NCI-H345 treated with DMSO at 0.1 percent for 48 hours (cell line): ENCODE results near the gene ART5.
"Not testable (repeated sequence)": the region's sequence is repeated elsewhere in the genome, so short reads cannot be mapped to it uniquely, and the experiment has no call there.

Source experiments
- DNase-seq: peaks from one replicate; lab custom pipeline; 2025; ENCODE audit not compliant: unreplicated experiment; lab: John Stamatoyannopoulos, UW

ART5 gene

GRCh38 chr11:3623767-3624458, 17.9 kb downstream of the ART5 start:
- DNase-seq = no peak

DNA sequence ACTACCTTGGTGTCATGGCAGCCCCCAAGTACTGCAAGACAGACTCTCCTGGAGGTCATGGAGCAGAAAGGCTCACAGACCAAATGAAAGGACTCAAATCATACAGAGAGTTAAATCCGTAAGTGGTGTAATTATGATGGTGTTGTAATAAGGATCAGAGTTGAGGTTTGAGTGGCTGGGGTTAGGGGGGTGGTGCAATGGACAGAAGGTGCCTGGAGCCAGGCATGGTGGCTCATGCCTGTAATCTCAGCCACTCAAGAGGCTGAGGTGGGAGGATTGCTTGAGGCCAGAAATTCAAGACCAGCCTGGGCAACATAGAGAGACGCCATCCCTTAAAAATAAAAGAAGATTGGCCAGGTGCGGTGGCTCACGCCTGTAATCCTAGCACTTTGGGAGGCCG, 18.7 kb downstream of the ART5 start:
- no peak for DNase-seq

DNA sequence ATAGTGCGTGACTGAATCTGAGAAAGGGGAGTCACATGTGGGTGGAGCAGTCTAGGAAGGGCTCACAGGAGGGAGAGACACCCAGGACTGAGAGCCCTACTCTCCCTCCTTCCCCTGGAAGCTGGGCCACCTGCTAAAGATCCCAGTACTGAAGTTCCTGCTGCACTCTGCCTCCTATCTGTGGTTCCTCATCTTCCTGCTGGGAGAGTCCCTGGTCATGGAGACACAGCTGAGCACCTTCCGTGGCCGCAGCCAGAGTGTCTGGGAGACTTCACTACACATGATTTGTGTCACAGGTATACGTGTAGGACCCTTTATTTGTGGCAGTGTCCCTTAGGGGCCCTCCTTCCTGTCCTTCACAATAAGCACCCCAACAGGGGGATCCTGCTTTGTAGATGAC, 19.3 kb downstream of the ART5 start:
- no peak for DNase-seq

- no peak for DNase-seq
Measured at GRCh38 chr11:3617990-3618389, 23.8 kb downstream of the ART5 start.

DNA sequence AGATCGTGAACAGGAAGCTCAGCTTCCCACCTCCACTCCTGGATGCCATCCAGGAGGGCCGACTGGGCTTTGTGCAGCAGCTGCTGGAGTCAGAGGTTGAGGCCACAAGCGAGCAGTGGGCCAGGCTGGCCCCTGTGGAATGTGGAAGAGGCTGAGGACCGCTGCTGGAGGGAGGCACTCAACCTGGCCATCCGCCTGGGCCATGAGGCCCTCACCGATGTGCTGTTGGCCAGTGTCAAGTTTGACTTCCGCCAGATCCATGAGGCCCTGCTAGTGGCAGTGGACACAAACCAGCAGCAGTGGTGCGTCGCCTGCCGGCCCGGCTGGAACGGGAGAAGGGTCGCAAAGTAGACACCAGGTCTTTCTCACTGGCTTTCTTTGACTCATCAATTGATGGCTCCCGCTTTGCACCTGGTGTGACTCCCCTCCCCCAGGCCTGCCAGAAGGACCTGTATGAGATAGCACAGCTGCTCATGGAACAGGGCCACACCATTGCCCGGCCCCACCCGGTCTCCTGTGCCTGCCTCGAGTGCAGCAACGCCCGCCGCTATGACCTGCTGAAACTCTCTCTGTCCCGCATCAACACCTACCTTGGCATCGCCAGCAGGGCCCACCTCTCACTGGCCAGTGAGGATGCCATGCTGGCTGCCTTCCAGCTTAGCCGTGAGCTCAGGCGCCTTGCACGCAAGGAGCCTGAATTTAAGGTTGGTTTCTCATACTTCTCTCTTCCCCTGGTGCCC, 24.9 kb downstream of the ART5 start:
- DNase-seq = no peak

DNA sequence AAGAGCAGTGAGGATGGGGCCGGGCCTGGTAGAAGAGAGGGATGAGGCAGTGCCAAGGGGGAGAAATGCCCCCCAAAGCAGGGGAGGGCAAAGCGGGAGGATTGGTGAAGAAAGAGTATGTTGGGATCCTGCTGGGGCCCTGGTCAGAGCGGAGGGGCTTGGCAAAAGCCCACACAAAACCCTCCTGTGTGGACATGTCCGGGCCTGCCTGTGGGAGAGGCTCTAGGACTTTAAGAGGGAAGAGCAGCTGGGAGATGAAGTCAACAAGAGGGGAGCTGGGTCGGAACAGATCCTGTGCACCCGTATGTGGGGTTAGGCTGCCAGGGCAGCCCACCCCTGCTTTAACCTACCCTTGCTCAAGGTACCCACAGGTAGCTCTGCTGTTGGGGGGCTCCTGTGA, 25.8 kb downstream of the ART5 start:
- DNase-seq = no peak

- no peak for DNase-seq
Measured at GRCh38 chr11:3614742-3615171, 27.0 kb downstream of the ART5 start.

DNA sequence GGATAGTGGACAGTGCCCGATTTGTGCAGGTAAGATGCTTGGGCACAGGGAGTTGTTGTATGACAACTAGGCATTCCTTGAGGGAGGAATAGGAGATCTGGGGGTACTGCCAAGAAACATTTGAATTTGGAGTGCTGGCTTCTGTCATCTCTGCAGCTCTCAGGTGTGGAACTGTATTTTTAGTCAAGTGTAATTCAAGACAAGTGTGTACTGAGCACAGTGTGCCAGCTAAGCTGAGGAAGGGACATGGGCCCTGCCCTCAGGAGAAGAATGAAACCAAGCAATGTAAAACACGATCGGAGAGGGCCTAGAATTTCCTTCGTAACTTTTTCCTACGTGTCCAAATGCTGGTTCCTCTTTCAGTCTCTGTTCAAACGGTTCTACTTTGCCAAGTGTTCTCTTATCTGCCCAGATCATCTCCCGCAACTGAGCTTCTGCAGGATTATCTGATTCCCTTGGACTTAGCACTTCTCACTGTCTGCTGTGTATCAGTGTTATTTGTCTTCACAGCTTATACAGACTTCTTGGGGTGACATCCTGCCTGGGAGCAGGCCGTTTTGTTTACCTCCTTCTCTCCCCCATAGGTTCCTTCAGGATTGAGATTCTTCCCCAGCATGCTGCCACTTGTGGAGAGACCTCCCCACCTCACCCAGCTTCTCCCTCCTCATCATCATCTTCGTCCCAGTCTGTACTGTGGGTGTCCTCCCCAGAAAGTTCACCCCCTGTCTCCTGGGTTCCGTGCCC, 27.6 kb downstream of the ART5 start:
- no peak for DNase-seq

DNA sequence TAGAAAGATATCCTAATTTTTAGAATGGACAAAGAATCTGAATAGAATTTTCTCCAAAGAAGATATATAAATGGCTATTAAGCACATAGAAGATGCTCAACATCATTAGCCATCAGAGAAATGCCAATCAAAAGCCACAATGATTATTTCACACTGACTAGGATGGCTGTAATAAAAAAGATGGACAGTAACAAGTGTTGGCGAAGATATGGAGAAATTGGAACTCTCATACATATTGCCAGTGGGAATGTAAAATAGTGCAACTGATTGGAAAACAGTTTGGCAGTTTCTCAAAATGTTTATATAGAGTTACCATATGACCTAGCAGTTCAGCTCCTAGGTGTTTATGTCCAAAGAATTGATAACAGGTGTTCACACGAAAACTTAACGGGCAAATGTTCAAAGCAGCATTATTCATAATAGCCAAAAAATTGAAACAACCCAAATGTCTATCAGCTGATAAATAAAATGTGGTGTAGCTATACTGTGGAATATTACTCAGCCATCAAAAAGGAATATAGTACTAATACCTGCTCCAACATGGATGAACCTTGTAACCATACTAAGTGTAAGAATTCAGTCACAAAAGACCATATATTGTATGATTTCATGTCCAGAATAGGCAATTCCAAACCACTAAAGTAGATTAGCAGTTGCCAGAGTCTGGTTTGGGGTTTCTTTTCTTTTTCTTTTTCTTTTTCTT, 29.7 kb downstream of the ART5 start:
- DNase-seq = no peak

- DNase-seq = no peak
Measured at GRCh38 chr11:3610846-3611245, 30.9 kb downstream of the ART5 start.

- DNase-seq = no peak
Measured at GRCh38 chr11:3609416-3610265, 32.2 kb downstream of the ART5 start.

GRCh38 chr11:3605771-3606203, 36.0 kb downstream of the ART5 start:
- no peak for DNase-seq

GRCh38 chr11:3605283-3605662, 36.5 kb downstream of the ART5 start:
- no peak for DNase-seq

- DNase-seq = no peak
Measured at GRCh38 chr11:3604167-3604566, 37.6 kb downstream of the ART5 start.

- not testable (repeated sequence) for DNase-seq
Measured at GRCh38 chr11:3600201-3600600, 41.6 kb downstream of the ART5 start.

DNA sequence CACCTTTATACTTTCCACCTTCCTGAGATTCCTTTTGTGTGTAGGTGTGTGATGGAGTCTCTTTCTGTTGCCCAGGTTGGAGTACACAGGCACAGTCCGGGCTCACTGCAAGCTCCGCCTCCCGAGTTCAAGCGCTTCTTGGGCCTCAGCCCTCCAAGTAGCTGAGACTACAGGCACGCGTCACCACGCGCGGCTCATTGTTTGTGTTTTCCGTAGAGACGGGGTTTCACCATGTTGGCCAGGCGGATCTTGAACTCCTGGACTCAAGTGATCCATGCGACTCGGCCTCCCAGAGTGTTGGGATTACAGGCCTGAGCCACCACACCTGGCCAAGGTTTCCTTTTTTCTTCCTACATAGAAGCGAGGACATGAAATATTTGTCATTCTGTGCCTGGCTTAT, 44.0 kb downstream of the ART5 start:
- not testable (repeated sequence) for DNase-seq

DNA sequence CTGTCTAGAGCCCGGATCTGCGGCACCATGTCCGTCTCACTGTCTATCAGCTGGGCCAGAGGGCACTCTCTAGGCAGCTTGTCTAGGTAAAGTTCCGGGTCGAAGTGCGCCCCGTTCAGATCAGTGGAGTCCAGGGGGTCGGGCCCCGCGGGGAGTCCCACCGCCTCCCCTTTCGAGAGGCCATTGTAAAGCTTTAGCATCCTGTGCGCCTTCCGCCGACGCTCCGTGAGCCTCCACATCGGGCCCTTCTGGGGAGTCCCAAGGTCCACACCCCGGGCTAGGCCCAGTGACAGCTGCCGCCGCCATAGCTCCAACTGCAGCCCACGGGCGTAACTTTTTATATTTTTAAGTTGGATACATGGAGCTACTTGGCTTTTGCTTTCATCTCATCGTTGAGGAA, 50.5 kb downstream of the ART5 start:
- not testable (repeated sequence) for DNase-seq

- DNase-seq = not testable (repeated sequence)
Measured at GRCh38 chr11:3590193-3590592, 51.6 kb downstream of the ART5 start.

GRCh38 chr11:3588776-3589175, 53.0 kb downstream of the ART5 start:
- not testable (repeated sequence) for DNase-seq
